Neural cell (in vitro differentiated cells): ENCODE measurements around the gene ACP7.

Experiments used
- EZH2 ChIP-seq: fragments of 200-600, 300-800 bp; shearing (Covaris generic), sonication (generic); IDR thresholded peaks from 2 replicates; pipeline ENCODE4 v1.6.1; 2014; ENCODE audit warnings: antibody characterized with exemption, low read length, borderline replicate concordance, mild to moderate bottlenecking; ENCODE audit not compliant: insufficient read depth, poor library complexity, severe bottlenecking
- POLR2AphosphoS5 ChIP-seq: IDR thresholded peaks from 2 replicates; pipeline ENCODE4 v1.6.1; 2012
- TF ChIP-seq, protein P1 (sequence below): fragments of 450-650 bp; IDR thresholded peaks from 2 replicates; pipeline ENCODE4 v1.5.1; 2014; ENCODE audit warnings: antibody characterized with exemption, mild to moderate bottlenecking, moderate library complexity; ENCODE audit not compliant: poor library complexity, severe bottlenecking
- TF ChIP-seq, protein P2 (sequence below): IDR thresholded peaks from 2 replicates; pipeline ENCODE4 v1.6.1; 2012; ENCODE audit warnings: borderline replicate concordance

DNA sequence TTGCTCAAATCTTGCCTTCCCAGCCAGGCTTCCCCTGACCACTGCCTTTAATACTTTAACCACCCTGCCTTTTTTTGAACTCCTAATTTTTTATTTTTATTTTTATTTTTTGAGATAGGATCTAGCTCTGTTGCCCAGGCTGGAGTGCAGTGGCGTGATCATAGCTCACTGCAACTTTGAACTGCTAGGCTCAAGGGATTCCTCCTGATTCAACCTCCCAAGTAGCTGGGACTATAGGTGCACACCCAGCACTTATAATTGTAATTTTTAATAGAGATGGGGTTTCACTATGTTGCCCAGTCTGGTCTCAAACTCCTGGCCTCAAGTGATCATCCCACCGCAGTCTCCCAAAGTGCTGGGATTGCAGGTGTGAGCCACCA lies 30.1 kb upstream of the ACP7 start:
- TF ChIP-seq, protein P1, sequence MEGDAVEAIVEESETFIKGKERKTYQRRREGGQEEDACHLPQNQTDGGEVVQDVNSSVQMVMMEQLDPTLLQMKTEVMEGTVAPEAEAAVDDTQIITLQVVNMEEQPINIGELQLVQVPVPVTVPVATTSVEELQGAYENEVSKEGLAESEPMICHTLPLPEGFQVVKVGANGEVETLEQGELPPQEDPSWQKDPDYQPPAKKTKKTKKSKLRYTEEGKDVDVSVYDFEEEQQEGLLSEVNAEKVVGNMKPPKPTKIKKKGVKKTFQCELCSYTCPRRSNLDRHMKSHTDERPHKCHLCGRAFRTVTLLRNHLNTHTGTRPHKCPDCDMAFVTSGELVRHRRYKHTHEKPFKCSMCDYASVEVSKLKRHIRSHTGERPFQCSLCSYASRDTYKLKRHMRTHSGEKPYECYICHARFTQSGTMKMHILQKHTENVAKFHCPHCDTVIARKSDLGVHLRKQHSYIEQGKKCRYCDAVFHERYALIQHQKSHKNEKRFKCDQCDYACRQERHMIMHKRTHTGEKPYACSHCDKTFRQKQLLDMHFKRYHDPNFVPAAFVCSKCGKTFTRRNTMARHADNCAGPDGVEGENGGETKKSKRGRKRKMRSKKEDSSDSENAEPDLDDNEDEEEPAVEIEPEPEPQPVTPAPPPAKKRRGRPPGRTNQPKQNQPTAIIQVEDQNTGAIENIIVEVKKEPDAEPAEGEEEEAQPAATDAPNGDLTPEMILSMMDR = no peak
- TF ChIP-seq POLR2AphosphoS5 = no peak
- no peak for TF ChIP-seq EZH2
- TF ChIP-seq, protein P2, sequence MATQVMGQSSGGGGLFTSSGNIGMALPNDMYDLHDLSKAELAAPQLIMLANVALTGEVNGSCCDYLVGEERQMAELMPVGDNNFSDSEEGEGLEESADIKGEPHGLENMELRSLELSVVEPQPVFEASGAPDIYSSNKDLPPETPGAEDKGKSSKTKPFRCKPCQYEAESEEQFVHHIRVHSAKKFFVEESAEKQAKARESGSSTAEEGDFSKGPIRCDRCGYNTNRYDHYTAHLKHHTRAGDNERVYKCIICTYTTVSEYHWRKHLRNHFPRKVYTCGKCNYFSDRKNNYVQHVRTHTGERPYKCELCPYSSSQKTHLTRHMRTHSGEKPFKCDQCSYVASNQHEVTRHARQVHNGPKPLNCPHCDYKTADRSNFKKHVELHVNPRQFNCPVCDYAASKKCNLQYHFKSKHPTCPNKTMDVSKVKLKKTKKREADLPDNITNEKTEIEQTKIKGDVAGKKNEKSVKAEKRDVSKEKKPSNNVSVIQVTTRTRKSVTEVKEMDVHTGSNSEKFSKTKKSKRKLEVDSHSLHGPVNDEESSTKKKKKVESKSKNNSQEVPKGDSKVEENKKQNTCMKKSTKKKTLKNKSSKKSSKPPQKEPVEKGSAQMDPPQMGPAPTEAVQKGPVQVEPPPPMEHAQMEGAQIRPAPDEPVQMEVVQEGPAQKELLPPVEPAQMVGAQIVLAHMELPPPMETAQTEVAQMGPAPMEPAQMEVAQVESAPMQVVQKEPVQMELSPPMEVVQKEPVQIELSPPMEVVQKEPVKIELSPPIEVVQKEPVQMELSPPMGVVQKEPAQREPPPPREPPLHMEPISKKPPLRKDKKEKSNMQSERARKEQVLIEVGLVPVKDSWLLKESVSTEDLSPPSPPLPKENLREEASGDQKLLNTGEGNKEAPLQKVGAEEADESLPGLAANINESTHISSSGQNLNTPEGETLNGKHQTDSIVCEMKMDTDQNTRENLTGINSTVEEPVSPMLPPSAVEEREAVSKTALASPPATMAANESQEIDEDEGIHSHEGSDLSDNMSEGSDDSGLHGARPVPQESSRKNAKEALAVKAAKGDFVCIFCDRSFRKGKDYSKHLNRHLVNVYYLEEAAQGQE = no peak
